SIG-M5 treated with dmso at 0.1 percent for 504 hours (cell line): ENCODE results near the gene OSGIN1.

ENCODE experiments used
- DNase-seq: peaks from one replicate; lab custom pipeline; 2025; ENCODE audit not compliant: unreplicated experiment; lab: John Stamatoyannopoulos, UW

OSGIN1 gene

DNA sequence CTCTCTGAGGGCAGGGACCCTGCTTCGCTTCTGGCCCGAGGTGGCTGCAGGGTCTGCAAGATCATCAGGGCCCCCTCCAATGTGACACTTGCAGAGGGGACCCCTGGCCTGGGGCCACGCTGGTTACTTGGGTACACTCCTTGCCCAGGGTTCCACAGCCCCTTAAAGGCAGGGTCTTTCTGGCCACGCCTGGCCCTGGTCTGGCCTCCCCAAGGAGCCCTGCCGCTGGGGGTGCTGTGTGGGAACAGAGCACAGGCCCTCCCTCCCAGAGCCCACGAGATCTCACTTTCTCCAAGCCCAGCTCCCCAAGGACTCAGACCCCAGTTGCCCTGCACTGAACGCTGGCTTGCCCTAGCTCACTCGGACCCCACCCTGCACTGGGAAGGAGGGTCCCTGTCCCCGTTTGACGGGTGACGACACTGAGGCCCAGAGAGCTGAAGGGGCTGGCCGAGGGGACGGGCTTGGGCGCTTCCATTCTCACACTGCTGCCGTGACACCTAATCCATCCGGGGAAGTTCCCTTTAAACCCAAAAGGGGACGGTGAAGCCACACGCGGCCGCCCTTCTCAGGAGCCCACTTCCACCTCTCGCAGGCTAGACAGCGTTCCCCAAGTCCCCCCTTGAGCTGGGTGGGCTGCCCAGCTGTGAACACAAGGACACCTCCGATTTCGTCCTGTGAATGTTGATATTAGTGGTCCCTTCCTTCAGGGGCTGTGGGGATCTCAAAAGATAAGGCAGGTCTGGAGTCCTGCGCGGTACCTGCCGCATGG, 26.9 kb upstream of the OSGIN1 start:
- no peak for DNase-seq

DNA sequence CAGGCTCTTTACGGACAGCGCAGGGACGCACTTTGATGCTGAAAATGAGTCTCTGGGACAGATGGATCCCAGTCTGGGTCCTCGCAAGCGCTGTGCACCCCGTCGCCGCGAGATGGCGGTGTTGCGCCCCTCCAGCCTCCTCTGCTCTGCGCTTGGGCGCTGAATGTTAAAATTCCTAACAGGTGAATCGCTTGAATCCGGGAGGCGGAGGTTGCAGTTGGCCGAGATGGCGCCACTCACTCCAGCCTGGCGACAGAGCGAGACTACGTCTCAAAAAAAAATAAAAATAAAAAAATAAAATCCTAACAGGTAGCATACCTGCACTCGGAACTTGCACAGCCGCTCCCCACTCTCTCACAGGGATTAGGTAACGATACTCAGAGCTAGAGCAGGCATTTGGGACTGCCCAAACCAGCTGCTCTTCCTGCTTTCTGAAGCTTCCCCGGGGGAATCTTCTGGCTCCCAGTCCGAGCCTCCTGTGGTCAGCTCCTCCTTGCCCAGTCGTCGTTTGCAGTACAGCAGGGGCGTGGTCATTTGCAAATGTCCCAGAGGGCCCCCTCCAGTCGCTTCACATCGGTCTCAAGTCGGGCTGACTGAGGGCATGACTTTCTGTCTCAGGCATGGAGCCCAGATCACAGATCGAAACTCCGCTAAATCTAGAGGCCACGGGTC, 26.2 kb upstream of the OSGIN1 start:
- DNase-seq, result peak; percentile 51

DNA sequence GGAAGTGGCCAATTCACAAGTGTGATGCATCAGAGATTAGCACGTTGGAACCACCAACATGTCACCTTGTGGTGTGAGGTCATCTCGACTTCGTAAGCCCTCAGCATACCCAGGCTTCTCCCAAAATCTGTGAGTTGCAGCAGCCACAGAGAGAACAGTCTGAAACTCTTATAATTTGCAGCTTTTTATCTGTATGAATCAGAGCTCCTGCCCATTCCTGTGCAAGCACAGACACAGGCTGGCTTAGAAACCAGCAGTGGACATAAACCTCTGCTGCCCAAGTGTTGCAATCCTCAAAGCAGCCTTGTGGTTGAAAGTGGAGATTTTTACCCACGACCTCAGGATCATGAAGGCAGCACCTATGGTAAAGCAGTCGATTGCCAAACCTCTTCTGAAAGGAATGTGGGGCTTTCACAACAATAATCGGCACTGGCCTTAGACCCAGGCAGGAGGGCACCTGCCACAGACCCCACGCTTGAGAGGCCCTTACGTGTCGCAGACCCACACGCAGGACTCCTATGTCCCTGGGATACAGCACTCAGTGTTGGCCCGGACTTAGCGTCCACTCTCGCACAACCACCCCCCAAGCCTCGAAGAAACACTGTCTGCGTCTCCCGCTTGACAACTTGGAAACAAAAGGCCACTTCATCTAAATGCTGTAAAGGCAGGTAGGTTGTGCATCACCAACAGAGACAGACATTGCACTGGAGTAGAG, 24.5 kb upstream of the OSGIN1 start:
- DNase-seq, result no peak

DNA sequence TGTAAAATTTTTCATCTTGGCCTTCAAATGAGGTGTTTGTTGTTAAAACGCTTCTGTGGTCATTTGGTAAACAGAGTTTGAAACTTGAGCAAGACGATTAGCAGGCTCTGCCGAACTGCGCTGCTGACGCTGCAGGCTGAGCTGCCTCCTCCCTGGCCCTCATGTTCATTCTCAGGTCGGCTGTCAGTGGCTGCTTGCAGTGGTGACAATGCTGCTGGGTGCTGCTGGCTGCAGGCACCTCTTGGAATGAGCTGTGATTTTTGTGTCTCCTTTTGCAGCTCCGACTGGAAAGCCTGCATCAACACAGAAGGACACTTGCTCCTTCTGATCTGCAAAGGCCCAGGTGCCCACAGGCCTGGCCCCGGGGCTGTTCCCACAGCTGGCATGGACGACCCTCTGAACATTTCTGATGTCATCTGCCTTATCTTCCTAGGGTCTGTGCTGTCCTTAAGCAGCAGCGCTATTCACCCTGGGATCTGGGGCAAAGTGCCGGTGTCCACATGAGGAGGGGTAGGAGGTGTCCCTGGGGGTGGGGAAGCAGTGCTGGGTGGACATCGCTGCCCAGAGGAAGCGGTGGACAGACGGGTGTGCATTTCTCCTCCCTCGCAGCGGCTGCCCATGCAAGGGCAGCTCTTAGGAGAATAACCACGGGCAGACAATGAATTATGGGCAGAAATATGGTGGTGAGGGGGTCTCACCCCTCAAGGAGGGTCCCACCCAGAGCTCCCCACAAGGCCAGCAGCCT, 23.1 kb upstream of the OSGIN1 start:
- no peak for DNase-seq

DNA sequence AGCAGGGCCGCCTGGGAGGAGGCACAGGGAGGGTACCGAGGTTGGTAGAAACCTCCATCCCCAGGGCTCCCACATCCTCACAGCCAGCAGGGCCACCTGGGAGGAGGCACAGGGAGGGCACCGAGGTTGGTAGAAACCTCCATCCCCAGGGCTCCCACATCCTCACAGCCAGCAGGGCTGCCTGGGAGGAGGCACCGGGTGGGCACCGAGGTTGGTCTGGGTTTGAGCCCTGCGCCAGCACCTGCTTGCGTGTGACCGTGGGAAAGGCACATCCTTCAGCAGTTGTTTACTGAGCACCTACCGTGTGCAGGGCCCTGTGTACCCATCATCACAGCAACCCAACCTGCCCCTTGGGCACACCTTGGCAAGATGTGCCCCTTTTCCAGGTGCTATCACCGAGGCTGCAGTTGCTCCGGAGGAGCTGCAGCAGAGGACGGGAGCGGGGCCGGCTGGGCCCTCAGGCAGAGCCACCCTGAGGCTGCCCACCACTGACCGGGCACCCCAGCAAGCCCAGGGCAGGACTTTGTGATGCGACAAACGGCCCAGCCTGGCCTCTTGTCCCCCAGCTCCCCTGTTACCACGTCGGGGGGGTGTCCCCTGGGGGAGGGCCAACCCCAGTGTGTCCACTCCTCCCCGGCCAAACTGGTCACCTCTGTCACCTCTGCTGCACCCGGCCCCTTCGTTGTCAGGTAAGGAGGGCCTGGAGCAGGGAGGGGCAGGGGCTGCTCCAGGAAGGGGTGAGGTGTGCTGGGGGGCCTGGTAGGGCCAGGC, 22.1 kb upstream of the OSGIN1 start:
- no peak for DNase-seq

DNA sequence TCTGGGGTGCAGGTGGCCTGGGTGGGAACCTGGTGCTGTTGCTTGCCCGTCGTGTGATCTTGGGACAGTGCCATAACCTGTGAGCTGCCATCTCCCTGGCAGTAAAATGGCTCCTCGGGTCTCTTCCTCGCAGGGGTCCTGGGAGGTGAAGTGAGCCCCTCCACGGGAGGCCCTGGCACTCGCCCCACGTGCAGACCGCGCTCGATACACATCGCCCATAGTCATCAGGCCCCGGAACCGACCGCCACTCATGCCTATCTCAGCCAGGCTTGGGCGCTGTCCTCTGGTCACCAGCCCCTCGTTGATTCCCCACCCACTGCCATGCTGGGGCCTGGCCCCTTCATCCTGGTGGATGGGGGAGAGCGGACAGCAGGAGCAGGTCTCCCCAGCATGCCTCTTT, 21.5 kb upstream of the OSGIN1 start:
- DNase-seq, result no peak

DNA sequence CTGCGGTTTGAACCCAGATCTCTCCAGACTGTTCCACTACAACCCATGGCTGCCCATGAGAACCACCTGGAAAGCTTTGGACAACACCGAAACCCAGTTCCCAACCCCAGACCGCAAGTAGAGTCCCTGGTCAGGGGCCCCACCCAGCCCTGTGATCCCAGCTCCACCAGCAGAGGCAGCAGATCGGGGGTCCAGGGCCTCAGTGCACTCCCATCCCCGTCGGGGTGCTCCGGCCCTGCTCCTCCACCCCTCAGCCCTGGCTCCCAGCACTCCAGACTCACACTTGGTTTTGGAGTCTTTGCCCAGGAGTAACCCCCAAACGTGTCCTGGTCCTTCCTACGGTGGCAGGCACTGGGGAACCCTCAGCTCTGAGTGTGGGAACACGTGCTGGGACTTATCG, 20.7 kb upstream of the OSGIN1 start:
- no peak for DNase-seq

DNA sequence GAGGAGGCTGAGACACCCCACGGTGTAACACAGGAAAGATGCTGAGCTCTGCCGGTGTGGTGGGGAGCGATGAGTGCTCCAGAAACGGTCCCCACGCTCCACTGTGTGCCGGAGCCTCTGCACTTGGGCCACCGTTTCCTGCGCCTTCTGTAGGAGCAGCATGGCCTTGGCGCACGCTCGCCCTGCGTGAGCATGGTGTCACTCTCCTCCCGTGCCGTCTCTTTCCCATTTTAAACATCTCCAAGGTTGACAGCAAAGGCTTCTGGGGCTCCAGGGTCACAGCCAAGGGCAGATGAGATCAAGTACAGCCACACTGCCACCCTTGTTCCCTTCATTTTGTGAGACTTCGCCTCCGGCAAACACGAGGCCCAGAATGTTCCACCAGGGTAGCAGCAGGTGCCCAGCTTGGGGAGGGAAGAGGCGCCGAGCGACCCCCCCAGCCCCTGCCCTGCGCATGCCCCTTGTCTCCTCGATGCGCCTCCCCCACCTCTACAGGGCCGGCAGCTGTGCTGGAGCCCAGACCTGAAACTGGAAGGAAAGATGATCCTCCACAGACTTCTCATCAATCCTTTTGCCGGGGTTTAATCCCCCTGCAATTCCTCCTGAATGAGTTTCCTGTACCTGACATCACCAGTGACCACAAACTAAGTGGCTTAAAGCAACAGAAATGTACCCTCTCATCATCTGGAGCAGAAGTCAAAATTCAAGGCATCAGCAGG, 19.9 kb upstream of the OSGIN1 start:
- no peak for DNase-seq

DNA sequence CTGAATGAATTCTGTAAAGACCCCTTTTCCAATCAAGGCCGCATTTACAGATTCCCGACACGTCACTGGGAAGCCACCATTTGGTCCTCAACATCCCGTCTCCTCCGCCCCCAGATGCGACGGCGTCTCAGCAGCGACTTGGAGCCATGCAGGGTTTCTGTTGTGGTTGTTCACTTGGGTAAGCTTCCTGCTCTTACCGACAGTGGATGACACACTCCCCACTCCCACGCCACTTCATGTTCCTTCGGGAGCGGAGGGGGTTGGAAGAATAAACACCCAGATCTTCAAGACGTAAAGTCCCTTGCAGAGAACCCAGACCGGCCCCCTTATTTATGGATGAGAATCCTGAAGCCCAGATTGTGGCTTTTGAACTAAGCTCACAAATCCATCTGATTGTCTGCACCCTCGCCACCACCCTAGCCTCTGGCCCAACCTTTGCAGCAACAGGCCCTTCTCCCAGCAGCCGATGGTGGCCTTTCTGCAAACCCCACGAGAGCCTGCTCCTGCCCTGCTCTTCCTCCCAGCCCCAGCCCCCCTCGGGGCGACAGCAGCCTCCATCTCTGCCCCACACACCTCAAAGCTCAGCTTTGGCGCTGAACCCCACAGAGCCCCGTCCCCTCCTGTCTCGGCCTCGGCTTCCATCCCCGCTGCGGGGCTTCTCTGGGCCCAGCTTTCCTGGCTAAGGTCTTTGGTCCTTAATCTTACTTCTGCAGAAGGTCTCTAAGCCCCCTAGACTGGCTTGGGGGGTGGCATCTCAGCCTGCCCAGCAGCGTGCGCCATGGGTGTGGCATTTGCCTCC, 19.0 kb upstream of the OSGIN1 start:
- no peak for DNase-seq

DNA sequence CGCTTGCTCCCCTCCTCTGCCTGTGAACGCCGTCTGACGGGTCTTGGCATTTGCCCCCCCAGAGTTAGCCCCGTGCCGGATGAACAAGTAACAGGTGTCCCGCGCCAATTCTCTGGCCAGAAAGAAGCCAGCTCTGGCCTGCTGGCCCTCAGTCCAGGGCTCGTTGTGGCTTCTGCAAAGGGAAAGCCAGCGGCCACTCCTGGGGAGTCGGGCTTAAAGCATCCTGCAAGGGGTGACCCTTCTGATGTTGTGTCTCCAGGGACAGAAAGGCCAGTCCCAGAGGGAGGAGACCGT, 18.4 kb upstream of the OSGIN1 start:
- DNase-seq, result no peak

DNA sequence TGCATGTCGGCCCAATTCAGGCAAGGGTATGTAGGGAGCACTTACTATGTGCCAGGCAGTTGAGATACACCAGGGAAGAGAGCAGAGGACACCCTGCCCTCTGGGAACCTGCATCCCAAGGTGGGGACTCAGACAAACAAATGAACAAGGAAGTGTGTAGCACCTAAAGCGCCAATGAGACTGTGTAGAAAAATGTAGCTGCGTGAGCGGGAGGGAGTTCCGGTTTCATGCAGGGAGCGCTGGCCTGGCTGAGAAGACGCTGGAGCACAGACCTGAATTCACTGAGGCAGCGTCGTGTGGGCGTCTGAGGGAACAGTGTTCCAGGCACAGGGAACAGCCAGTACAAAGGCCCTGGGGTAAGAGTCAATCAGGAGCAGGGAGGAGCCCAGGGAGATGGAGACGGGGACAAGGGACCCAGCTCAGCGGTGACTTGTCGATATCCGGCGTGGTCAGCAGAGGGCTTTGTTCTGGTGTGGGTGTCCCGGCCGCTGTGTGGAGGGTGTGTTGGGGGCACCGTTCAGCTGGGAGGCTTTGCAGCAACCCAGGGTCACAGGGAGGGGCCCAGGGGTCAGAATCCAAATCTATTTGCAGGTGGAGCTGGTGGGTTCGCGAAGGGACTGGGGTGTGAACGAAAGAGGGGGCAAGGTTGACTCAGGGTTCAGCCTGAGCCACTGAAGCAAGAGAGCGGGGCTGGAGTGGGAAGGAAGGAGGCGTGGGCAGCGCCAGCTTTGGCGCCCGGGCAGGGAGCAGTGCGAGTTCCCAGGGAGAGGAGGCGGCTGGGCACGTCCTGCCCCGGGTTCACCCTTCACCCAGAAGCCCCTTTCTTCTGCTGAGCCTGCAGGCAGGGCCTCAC, 17.8 kb upstream of the OSGIN1 start:
- DNase-seq, result no peak

DNA sequence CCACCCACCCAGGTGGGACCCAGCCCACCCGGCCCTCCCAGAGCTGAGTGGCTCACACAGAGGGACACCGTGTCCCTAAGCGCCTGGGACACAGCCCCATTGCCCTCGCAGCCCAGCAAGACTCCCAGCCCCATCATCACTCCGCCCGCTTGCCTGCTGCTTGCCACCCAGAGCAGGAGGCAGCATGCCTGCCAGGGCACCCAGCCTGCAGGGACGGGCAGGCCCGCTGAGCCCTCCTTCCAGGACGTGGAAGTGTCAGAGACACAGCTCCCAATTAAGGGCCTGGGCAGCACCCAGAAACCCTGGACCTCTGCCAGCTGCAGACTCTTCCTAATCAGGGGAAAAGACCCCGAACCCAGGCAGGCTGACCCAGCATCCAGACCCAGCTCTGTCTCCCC, 17.2 kb upstream of the OSGIN1 start:
- DNase-seq, result no peak

DNA sequence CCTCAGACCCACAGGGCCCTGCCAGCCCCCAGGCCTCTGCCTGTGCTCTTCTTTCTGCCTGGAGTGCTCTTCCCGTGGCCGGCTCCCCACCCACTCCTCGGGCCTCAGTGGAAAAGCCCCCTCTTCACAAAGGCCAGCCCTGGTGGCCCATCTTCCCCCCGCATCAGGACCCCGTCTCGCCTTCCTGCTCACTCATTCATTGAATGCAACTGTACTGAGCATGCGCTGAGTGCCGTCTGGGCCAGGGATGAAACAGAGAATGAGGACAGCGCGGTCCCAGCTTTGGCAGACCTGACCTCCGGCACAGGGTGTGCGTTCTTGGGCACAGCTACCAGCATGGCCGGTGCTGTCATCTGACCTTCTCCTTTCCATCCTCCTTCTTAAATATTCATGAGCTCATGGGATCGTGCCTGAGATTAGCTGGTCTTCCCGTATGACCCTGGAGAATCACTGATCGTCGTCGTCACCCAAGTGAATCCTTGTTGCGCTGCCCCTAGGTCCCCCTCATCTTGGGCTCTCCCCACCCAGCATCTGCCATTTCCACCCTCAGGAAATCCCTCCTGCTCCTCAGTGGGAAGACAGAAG, 16.4 kb upstream of the OSGIN1 start:
- DNase-seq, result no peak

DNA sequence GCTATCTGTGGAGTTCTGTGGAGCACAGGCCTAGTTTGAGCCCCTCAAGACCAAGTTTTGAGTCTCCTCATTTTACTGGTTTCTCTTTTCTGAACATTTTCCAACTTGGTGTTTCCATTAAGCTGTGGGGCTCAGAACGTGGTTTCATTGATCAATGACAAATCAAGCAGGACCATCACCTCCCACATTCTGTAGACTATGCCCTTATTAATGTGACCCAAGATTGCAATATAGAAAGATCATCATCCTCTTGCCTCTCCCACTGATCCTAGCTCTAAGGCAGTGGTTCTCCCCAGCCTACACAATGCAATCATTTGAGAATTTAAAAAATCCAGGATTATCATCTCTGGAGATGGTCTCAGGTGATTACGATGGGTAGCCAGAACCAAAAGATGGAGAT, 15.8 kb upstream of the OSGIN1 start:
- DNase-seq, result no peak

DNA sequence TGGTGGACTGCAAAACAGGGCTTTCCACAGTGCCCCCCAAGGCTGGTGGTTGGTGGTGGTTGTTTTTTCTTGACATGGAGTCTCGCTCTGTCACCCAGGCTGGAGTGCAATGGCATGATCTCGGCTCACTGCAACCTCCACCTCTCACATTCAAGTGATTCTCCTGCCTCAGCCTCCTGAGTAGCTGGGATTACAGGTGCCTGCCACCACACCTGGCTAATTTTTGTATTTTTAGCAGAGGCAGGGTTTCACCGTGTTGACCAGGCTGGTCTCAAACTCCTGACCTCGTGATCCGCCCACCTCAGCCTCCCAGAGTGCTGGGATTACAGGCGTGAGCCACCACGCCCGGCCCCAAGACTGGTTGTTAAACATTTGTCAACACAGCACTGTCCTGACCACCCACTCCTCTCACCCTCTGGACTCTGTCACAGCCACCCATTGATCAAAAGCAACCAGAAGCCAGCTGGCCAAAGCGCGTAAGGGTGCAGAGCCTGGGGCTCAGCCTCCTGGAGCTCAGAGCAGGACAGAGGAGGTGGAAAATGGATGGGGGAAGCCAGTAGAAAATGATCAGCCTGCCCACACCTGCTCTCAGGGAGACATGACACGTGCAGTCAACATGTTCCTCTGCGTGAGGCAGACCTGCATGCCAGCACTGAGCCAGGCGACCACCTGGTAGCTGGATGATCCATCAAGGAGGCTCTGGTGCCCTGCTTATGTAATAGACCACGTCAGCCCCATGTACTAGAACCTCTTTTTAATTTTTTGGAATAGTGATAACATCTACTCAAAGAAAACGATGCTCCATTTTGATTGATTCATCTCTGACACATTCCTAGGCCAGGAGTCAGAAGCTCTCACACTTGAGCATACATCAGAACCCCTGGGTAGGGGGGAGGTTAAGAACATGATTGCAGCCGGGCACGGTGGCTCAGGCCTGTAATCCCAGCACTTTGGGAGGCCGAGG, 14.8 kb upstream of the OSGIN1 start:
- DNase-seq, result no peak

DNA sequence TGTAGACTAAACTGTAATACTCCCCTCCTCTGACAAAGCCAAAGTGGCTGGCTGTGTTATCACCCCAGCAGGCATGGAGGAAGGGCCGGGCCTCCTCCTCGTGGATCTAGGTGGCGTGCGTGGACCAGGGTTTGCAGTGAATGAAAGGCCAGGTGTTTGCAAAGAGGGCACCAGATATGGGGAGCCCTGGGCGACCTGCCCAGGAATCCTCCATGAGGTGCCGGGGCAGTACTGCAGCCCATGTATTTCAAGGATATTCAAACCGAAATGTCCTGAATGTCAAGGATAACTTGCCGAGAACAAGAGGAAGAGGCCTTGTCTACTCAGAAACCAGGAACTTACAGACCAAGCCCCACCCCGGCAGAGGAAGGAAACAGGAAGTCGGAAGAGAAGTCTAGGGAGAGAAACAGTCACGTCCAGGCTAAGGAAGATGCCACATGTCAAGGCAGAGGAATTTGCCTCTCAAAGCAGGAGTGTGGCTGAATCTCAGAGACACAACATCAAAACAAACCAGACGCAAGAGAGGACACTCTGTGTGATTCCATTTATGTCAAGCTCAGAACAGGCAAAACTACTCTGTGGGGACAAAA, 13.7 kb upstream of the OSGIN1 start:
- peak; percentile 34 for DNase-seq

DNA sequence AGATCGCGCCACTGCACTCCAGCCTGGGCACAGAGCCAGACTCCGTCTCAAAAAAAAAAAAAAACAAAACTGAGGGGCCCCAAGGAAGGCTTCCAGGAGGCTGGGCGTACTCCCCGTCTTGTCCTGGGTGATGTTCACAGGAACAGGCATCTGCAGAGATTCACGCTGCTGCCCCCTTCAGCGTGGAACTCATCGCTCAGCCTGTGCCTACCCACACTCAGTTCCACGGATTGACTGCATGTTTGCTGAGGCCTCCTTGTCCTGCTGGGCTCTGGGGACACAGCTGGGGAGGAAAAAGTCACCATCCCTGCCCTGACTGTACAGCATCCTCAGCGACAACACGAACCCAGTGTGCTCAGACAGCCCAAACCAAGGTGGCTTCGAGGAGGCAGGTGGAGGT, 12.9 kb upstream of the OSGIN1 start:
- no peak for DNase-seq
